ENCODE measurements around the gene DOCK4. TPM values are rescaled to one million over a fixed set of nuclear protein-coding genes. Genes with fewer than 3 reads are reported as not detected.

Gene DOCK4
- total and polyA plus RNA-seq, 4 donors, result 2.9 to 94.3 (median 20.0) TPM

DNA sequence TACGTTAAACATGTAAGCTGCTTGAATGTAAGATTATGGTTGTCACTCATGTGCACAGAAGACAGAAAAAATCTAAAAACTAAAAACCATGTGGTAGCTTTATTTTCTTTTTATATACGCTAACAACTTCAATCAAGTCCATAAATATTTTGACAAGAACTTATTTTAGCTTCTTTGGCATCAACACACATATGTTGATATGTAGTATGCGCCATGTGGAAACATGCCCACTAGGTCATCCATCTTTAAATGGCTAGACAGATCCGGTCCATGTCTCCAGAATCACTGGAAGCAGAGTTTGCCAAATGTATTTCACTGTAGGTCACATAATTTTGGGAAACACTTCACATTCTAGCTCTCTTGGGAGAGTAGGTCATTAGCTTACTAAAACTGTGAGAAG lies 382.4 kb downstream of the DOCK4 start:
- intact Hi-C loops (cut with DNase I), result no loop called here
- H3K9me3 ChIP-seq (ENCODE audit: control insufficient read depth, low read length), result no peaks in the 10 kb centered on the region
- DNase-seq, result no peak
- H3K4me1 ChIP-seq (ENCODE audit: control insufficient read depth in 1 of 2, insufficient read depth in 2 of 2, low read length in 2 of 2), result peaks cover 0 to 5% of the 10 kb centered on the region in 2 donors
- no peak overlapping the region for H3K27ac ChIP-seq (ENCODE audit: low read depth in 1 of 2, low read length in 2 of 2)
- no peak for ATAC-seq (ENCODE audit: low FRiP score)
- no peak overlapping the region for H3K4me3 ChIP-seq (ENCODE audit: low read length in 2 of 2)
- H3K36me3 ChIP-seq (ENCODE audit: control insufficient read depth in 1 of 2, insufficient read depth in 2 of 2, low read length in 1 of 2), result peaks cover 0 to 2% of the 10 kb centered on the region in 2 donors
- no peaks in the 10 kb centered on the region for H3K27me3 ChIP-seq (ENCODE audit: control insufficient read depth in 1 of 2, insufficient read depth in 2 of 2, low read length in 1 of 2)
- 27 to 34% methylated on average over 4 of the region's 4 CpGs for WGBS, 2 donors

DNA sequence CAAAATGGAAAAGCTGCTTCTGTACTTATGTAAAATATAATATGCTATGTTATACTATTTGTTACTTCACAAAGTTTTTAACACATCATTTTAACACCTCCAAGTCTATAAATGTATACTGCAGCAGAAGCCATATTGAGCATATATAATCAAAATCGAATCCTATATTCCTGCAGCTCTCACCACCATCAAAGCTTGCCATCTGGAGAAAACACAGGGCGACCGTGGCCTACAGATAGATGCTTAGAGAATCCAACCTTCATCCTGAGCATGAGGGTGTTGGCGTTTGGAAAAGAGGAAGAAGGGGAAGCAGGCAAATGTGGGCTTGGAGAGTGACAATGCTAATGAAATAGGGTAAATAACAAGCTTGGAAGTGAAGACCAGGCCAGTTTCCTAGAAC lies 385.2 kb downstream of the DOCK4 start:
- WGBS, 2 donors, result 95 to 97% methylated on average over 4 of the region's 4 CpGs
- Histone ChIP-seq H3K4me3 (ENCODE audit: low read length in 2 of 2) (no peak overlapping the region), H3K27ac (ENCODE audit: low read depth in 1 of 2, low read length in 2 of 2) (no peak overlapping the region), H3K9me3 (ENCODE audit: control insufficient read depth, low read length) (no peaks in the 10 kb centered on the region), H3K4me1 (ENCODE audit: control insufficient read depth in 1 of 2, insufficient read depth in 2 of 2, low read length in 2 of 2) (peaks cover 0 to 5% of the 10 kb centered on the region in 2 donors), H3K27me3 (ENCODE audit: control insufficient read depth in 1 of 2, insufficient read depth in 2 of 2, low read length in 1 of 2) (no peaks in the 10 kb centered on the region), H3K36me3 (ENCODE audit: control insufficient read depth in 1 of 2, insufficient read depth in 2 of 2, low read length in 1 of 2) (peaks cover 0 to 2% of the 10 kb centered on the region in 2 donors)
- intact Hi-C loops (cut with DNase I), result no loop called here
- no peak for ATAC-seq (ENCODE audit: low FRiP score)
- DNase-seq, result no peak

DNA sequence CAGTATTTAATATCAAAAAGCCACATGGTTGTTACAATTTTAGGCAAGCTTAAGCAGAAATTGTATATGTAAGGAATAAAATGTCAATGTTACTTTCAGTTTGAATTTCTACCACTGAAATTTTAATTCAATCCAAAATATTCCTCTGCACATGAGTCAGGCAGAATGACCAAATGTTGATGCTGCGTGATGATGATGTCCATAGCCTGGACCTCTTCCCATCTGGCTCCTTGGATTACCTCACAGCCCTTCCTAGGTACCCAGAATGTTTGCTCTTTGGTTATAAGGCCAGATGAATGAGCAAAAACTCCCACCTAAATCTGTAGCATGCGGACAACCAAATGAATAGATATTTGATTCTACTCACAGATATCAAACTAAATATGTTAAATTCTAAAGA lies 385.6 kb downstream of the DOCK4 start:
- H3K27me3 ChIP-seq (ENCODE audit: control insufficient read depth in 1 of 2, insufficient read depth in 2 of 2, low read length in 1 of 2), result no peaks in the 10 kb centered on the region
- H3K4me1 ChIP-seq (ENCODE audit: control insufficient read depth in 1 of 2, insufficient read depth in 2 of 2, low read length in 2 of 2), result peaks cover 0 to 5% of the 10 kb centered on the region in 2 donors
- H3K27ac ChIP-seq (ENCODE audit: low read depth in 1 of 2, low read length in 2 of 2), result no peak overlapping the region
- ATAC-seq (ENCODE audit: low FRiP score) (no peak), DNase-seq (no peak)
- intact Hi-C loops (cut with DNase I), result no loop called here
- no peaks in the 10 kb centered on the region for H3K9me3 ChIP-seq (ENCODE audit: control insufficient read depth, low read length)
- 93 to 96% methylated on average over 2 of the region's 2 CpGs for WGBS, 2 donors
- H3K36me3 ChIP-seq (ENCODE audit: control insufficient read depth in 1 of 2, insufficient read depth in 2 of 2, low read length in 1 of 2), result peaks cover 0 to 2% of the 10 kb centered on the region in 2 donors
- H3K4me3 ChIP-seq (ENCODE audit: low read length in 2 of 2), result no peak overlapping the region

DNA sequence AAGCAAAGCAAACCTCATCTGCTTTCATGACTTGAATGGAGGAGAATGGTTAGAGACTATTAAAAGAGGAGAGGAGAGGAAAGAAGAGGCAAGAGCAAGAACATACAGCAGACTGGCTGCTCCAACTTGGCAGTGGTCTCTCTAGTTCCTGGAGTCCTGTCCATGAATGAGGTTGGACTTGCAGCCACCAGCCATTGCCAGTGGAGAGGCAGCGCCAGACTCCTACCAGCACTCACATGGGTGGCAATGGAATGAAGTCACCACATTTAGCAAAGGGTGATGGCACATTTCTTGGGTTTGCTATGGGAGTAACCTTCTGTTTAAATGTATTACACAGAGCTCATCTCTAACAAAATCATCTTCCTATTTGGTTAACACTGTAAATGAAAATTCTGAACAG lies 386.1 kb downstream of the DOCK4 start:
- intact Hi-C loops (cut with DNase I), result no loop called here
- 90 to 100% methylated on average over 1 of the region's 1 CpG for WGBS, 2 donors
- peaks cover 0 to 5% of the 10 kb centered on the region in 2 donors for H3K4me1 ChIP-seq (ENCODE audit: control insufficient read depth in 1 of 2, insufficient read depth in 2 of 2, low read length in 2 of 2)
- H3K27ac ChIP-seq (ENCODE audit: low read depth in 1 of 2, low read length in 2 of 2), result no peak overlapping the region
- DNase-seq (no peak), ATAC-seq (ENCODE audit: low FRiP score) (no peak)
- peaks cover 0 to 2% of the 10 kb centered on the region in 2 donors for H3K36me3 ChIP-seq (ENCODE audit: control insufficient read depth in 1 of 2, insufficient read depth in 2 of 2, low read length in 1 of 2)
- no peaks in the 10 kb centered on the region for H3K9me3 ChIP-seq (ENCODE audit: control insufficient read depth, low read length)
- H3K27me3 ChIP-seq (ENCODE audit: control insufficient read depth in 1 of 2, insufficient read depth in 2 of 2, low read length in 1 of 2), result no peaks in the 10 kb centered on the region
- no peak overlapping the region for H3K4me3 ChIP-seq (ENCODE audit: low read length in 2 of 2)

DNA sequence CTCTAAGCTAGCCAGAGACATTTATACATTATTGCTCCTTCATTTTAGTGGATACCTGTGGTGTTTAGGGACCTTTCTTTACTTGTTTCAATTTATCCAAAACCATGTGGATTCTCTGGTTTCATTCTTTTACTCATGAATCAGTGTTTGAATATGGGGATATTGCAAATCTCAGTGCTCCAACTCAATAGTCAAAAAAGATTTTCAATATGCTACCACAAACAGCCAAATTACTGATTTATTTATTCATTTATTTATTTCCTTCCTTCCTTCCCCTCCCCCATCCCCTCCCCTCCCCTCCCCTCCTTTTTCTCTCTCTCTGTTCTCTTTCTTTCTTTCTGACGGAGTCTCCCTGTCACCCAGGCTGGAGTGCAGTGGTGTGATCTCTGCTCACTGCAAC lies 390.8 kb downstream of the DOCK4 start:
- no peaks in the 10 kb centered on the region for H3K9me3 ChIP-seq (ENCODE audit: control insufficient read depth, low read length)
- intact Hi-C loops (cut with DNase I), result no loop called here
- no peak overlapping the region for H3K4me3 ChIP-seq (ENCODE audit: low read length in 2 of 2)
- H3K36me3 ChIP-seq (ENCODE audit: control insufficient read depth in 1 of 2, insufficient read depth in 2 of 2, low read length in 1 of 2), result peaks cover 0 to 2% of the 10 kb centered on the region in 2 donors
- H3K27me3 ChIP-seq (ENCODE audit: control insufficient read depth in 1 of 2, insufficient read depth in 2 of 2, low read length in 1 of 2), result no peaks in the 10 kb centered on the region
- H3K4me1 ChIP-seq (ENCODE audit: control insufficient read depth in 1 of 2, insufficient read depth in 2 of 2, low read length in 2 of 2), result peaks cover 0 to 2% of the 10 kb centered on the region in 2 donors
- no peak for ATAC-seq (ENCODE audit: low FRiP score)
- WGBS, 2 donors, result 91 to 100% methylated on average over 1 of the region's 1 CpG
- DNase-seq, result no peak
- no peak overlapping the region for H3K27ac ChIP-seq (ENCODE audit: low read depth in 1 of 2, low read length in 2 of 2)

DNA sequence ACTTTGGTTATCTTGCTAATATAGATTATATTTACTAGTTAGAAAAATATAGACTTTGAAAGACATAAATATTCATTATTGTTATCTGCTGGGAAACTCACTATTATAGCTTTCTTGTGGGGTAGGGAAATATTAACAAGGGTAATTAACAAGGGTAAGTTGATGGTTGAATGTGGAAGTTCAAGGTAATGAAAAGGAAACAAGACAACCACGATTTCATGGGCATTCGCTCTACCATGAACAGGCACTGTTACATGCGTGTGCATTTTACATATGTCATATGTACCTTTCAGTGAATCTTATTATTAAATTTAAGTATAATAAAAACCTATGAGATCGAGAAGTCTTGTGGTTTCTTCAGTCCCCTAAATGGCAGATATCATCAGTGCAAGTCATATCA lies 392.9 kb downstream of the DOCK4 start:
- intact Hi-C loops (cut with DNase I), result no loop called here
- no peak overlapping the region for H3K27ac ChIP-seq (ENCODE audit: low read depth in 1 of 2, low read length in 2 of 2)
- no peaks in the 10 kb centered on the region for H3K4me1 ChIP-seq (ENCODE audit: control insufficient read depth in 1 of 2, insufficient read depth in 2 of 2, low read length in 2 of 2)
- no peak overlapping the region for H3K4me3 ChIP-seq (ENCODE audit: low read length in 2 of 2)
- H3K27me3 ChIP-seq (ENCODE audit: control insufficient read depth in 1 of 2, insufficient read depth in 2 of 2, low read length in 1 of 2), result no peaks in the 10 kb centered on the region
- no peaks in the 10 kb centered on the region for H3K36me3 ChIP-seq (ENCODE audit: control insufficient read depth in 1 of 2, insufficient read depth in 2 of 2, low read length in 1 of 2)
- no peaks in the 10 kb centered on the region for H3K9me3 ChIP-seq (ENCODE audit: control insufficient read depth, low read length)
- 93 to 96% methylated on average over 4 of the region's 4 CpGs for WGBS, 2 donors
- ATAC-seq (ENCODE audit: low FRiP score) (no peak), DNase-seq (no peak)

DNA sequence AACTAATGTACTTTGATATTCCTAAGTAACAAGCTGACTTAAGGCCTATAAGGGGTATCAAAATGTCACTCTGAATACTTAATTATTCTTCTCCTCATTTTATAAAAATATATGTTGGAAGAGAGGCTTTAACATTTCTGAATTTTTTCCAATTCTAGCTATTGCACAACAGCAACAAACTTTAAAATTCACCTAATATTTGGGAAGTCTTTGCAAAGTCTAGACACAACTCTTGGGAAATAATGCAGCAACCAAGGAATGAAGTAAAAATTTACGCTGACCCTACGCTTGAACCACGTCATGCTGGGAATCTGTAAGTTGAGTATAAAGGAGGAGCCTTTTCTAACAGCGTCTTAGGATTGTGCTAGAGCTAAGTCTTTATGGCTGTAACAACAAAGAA lies 400.0 kb downstream of the DOCK4 start:
- Histone ChIP-seq H3K36me3 (ENCODE audit: control insufficient read depth in 1 of 2, insufficient read depth in 2 of 2, low read length in 1 of 2) (no peaks in the 10 kb centered on the region), H3K9me3 (ENCODE audit: control insufficient read depth, low read length) (no peaks in the 10 kb centered on the region), H3K4me1 (ENCODE audit: control insufficient read depth in 1 of 2, insufficient read depth in 2 of 2, low read length in 2 of 2) (no peaks in the 10 kb centered on the region), H3K27me3 (ENCODE audit: control insufficient read depth in 1 of 2, insufficient read depth in 2 of 2, low read length in 1 of 2) (no peaks in the 10 kb centered on the region), H3K27ac (ENCODE audit: low read depth in 1 of 2, low read length in 2 of 2) (no peak overlapping the region), H3K4me3 (ENCODE audit: low read length in 2 of 2) (no peak overlapping the region)
- WGBS, 2 donors, result 93 to 95% methylated on average over 4 of the region's 4 CpGs
- DNase-seq, result no peak
- no peak for ATAC-seq (ENCODE audit: low FRiP score)
- intact Hi-C loops (cut with DNase I), result no loop called here

DNA sequence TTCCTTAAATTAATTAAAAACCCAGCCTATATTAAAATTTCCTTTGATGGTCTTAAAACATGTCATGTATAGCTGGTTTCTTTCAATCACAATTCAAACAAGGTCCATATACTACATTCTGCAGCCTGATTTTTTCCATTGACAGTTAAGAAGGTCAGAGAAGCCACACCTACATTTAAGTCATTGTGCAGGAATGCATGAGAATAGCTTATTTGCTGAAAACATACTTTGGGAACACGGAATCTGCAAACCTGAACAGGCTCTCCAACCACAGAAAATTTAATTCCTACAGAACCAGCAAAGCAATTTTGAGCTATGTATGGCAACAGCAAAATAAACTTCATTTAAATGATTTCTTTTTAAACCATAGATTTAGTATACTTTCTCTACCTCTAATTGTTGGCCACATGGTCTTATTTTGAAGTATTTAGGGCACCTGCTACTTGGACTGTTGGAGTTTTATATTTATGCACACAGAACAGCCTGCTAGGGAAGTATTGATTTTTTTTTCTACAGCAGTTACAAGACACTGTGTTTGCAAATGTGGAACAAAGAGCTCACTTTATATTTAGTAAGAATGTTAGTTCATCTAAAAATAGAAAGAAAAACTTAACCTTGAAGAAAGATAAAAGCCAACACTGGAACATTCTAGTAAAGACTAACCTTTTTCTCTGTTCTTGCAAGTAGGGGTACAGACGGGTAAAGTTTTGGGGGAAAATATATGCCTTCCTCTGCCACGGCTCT lies 403.0 kb downstream of the DOCK4 start:
- H3K27ac ChIP-seq (ENCODE audit: low read depth in 1 of 2, low read length in 2 of 2), result no peak overlapping the region
- intact Hi-C loops (cut with DNase I), result no loop called here
- no peaks in the 10 kb centered on the region for H3K36me3 ChIP-seq (ENCODE audit: control insufficient read depth in 1 of 2, insufficient read depth in 2 of 2, low read length in 1 of 2)
- ATAC-seq (ENCODE audit: low FRiP score) (no peak), DNase-seq (no peak)
- peak overlapping the region in 1 of 2 donors; percentile 26 for H3K4me3 ChIP-seq (ENCODE audit: low read length in 2 of 2)
- no peaks in the 10 kb centered on the region for H3K9me3 ChIP-seq (ENCODE audit: control insufficient read depth, low read length)
- no peaks in the 10 kb centered on the region for H3K27me3 ChIP-seq (ENCODE audit: control insufficient read depth in 1 of 2, insufficient read depth in 2 of 2, low read length in 1 of 2)
- WGBS, 2 donors, result 9 to 14% methylated on average over 3 of the region's 3 CpGs
- no peaks in the 10 kb centered on the region for H3K4me1 ChIP-seq (ENCODE audit: control insufficient read depth in 1 of 2, insufficient read depth in 2 of 2, low read length in 2 of 2)

DNA sequence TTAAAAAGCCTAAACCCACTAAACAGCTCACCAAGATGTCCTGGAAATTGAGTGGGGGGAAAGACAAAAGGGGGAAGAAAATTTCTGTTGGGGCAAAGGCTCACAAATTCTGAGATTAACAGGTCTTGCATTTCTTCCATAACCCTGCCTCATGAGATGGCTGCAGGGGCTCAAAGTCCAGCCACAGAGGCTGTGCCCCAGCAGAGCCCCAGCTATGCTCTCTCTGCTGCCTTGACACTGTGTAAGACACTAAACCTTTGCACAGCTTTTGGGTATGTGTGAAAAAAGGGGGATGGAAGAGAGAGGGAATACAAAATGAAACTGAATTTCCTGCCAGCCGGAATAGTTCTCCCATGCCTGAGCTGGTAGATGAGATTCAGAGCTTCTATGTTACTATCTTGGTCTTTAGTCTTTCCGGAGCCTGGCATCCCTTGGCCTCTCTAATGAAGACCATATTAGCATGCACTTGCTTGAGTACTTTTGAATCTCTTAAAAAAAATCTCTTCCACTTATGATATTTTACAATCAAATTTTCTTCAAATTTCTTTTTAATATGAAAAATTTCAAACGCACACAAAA lies 403.9 kb downstream of the DOCK4 start:
- ATAC-seq (ENCODE audit: low FRiP score), result no peak
- Histone ChIP-seq H3K27me3 (ENCODE audit: control insufficient read depth in 1 of 2, insufficient read depth in 2 of 2, low read length in 1 of 2) (no peaks in the 10 kb centered on the region), H3K9me3 (ENCODE audit: control insufficient read depth, low read length) (peaks cover 2% of the 10 kb centered on the region), H3K4me3 (ENCODE audit: low read length in 2 of 2) (no peak overlapping the region), H3K27ac (ENCODE audit: low read depth in 1 of 2, low read length in 2 of 2) (peak overlapping the region in 1 of 2 donors; percentile 84), H3K4me1 (ENCODE audit: control insufficient read depth in 1 of 2, insufficient read depth in 2 of 2, low read length in 2 of 2) (no peaks in the 10 kb centered on the region), H3K36me3 (ENCODE audit: control insufficient read depth in 1 of 2, insufficient read depth in 2 of 2, low read length in 1 of 2) (no peaks in the 10 kb centered on the region)
- intact Hi-C loops (cut with DNase I), result no loop called here
- WGBS, 2 donors, result 52 to 61% methylated on average over 3 of the region's 3 CpGs
- DNase-seq, result no peak
